ENCODE results near the gene SCO2.
"Not testable (repeated sequence)": the region's sequence is repeated elsewhere in the genome, so short reads cannot be mapped to it uniquely, and the experiment has no call there.

The SCO2 gene

DNA sequence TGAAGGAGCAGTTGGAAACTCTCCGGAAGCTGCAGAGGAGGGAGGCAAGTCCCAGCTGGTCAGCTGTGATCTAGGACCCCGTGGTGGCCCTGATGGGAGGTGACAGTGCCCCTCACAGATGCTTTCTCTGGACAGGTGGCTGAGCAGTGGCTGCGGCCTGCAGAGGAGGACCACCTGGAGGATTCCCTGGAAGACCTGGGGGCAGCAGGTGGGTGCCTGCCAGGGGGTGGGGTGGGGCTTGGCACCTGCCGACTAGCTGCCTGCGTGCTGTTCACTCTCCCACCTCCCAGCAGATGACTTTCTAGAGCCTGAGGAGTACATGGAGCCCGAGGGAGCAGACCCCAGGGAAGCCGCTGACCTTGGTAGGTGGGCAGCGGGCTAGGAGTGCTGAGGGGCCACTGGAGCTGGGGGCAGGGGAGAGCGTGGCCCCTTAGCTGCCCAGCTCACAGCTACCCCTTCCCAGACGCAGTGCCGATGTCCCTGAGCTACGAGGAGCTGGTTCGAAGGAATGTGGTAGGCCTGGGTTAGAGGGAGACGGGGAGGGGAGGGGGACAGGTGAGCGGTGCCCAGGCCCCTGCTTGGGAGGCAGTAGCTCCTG, 3.1 kb downstream of the SCO2 start:
- no peak for DNase-seq (ENCODE audit: low spot score)

DNA sequence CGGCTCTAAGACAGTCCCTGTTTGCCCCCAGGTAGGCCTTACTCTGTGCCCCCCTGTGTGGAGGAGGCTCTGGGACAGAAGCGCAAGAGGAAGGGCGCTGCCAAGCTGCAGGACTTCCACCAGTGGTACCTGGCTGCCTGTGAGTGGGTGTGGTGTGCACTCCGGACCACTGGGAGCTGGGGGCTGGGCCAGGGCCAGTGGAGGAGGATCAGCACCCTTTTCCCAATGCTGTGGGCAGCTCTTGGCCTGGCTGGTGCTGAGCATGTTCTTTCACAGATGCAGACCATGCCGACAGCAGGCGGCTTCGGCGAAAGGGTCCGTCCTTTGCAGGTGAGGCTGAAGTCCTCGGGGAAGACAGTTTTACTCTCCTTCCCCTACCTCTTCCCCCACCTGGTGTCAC, 3.7 kb downstream of the SCO2 start:
- no peak for DNase-seq (ENCODE audit: low spot score)

DNA sequence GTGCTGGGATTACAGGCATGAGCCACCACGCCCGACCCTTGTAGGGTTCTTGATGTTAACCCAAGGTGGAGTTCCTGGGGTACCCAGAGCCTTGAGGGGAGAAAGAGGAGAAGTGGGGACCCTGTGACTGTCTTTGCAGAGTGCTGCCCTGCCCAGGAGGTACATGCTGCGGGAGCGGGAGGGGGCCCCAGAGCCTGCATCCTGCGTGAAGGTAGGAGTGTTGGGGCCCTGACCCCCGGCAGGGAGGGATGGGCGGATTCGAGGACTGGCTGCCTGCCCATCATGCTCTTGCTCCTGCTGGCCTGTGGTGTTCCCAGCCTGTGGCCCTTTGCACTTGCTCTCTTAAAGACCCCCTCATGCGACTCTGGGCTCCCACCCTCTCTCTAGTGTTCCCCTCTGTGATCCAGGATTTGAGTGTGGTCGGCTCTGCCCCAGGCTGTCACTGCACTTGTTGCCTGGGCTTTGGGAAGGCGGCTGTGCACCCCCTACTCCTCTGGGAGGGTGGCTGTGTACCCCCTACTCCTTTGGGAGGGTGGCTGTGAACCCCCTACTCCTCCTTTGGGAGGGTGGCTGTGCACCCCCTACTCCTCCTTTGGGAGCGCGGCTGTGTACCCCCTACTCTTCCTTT, 4.5 kb downstream of the SCO2 start:
- DNase-seq (ENCODE audit: low spot score): no peak

DNA sequence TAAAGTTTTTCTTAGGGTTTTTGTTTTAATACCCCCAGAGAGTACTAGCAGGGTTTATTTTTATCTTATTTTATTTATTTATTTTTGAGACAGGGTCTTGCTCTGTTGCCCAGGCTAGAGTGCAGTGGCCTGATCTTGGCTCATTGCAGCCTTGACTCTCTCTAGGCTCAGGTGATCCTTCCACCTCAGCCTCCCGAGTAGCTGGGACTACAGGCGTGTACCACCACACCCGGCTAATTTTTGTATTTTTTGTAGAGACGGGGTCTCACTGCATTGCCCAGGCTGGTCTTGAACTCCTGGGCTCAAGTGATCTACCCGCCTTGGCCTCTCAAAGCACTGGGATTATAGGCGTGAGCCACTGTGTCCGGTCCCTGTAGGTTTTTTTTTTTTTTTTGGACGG, 5.2 kb downstream of the SCO2 start:
- not testable (repeated sequence) for DNase-seq (ENCODE audit: low spot score)

DNA sequence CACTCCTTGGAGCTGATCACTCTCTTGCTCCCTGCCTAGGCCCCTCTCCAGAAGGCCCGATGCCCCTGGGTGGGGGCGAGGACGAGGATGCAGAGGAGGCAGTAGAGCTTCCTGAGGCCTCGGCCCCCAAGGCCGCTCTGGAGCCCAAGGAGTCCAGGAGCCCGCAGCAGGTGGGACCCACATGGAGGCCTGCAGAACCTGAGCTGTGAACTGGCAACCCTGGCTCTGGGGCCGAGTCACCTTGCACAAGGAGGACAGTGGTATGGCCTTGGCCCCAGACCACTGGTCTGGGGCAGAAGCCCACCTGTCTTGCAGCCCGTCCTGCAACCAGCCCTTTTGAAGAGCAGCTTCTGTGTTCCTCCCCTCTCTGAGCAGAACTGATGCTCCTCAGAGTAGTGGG, 6.2 kb downstream of the SCO2 start:
- DNase-seq (ENCODE audit: low spot score): no peak

DNA sequence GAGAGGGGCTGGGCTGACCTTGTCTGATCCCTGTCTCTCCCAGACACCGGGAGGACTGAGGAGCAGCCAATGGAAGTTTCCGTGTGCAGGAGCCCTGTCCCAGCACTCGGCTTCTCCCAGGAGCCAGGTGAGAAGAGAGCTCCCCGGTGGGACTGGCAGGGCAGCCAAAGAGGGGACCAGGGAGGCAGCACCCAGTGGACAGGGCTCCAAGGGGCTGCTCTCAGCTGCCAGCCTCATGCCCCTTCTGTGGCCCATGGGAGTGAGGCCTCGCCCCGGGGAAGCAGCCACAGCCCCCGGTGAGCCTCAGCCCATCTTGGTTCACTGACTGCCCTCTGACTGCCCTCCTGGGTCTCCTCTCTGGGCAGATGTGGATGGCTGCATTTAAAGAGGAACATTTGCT, 6.8 kb downstream of the SCO2 start:
- DNase-seq (ENCODE audit: low spot score): no peak

DNA sequence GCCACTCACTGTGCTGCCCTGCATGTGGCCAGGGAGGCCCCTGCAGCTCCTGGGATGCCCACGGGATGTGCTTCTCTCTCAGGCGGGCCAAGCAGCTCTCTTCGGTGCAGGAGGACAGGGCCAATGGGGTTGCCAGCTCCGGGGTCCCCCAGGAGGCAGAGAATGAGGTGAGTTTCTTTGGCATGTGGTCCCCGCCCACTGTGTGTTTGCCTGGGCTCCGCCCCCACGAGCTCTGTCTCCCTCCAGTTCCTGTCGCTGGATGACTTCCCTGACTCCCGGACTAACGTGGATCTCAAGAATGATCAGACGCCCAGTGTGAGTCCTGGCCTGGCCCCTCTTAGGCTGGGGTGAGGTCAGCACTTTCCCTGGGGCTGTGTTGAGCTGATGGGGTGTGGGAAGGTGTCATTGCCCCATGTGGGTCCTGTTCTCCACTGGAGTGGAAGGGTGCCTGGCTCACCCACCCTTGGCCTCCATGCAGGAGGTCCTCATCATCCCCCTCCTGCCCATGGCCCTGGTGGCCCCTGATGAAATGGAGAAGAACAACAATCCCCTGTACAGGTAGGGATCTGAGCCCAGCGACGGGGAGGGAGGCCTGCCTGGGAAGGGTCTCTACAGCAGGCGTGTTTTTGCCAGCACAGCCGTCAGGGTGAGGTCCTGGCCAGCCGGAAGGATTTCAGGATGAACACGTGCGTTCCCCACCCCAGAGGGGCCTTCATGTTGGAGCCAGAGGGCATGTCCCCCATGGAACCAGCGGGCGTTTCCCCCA, 7.7 kb downstream of the SCO2 start:
- no peak for DNase-seq (ENCODE audit: low spot score)

DNA sequence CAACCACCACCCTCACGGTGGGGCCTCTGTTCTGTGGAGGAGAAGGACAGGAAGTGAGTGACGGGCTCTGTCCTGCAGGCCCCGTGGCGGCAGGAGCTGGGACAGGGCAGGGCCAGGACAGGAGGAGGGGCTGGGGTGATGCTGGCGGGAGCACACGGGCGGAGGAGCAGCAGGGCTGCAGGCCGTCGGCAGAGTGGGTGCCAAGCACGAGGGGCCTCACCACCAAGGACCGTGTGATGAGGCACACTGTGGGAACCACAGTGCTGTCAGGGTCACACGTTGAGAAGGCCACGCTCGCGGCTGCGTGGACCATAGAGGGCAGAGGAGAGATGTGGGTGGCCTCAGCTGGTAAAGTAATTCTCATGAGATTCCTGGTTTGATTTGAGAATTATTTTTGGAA, 8.5 kb downstream of the SCO2 start:
- DNase-seq (ENCODE audit: low spot score): no peak

DNA sequence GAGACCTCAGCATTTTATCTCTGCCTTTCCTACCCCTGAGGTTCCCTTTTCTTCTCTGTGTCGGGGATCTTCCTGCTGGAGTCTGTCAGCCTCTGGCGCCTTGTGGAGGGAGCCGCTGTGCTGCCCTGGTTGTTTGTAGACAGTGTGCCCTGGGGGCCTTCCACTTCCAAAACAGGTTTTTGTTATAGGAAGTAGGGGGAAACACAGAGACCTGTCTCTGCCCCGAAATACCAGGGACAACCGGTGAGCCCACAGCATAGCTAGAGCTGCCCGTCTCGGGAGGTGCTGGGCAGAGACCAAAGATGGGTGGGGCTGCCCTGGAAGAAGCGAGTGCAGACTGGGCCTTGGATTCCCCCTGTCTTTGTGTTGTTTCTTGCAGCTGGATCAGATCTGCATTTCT, 9.3 kb downstream of the SCO2 start:
- DNase-seq (ENCODE audit: low spot score): no peak

DNA sequence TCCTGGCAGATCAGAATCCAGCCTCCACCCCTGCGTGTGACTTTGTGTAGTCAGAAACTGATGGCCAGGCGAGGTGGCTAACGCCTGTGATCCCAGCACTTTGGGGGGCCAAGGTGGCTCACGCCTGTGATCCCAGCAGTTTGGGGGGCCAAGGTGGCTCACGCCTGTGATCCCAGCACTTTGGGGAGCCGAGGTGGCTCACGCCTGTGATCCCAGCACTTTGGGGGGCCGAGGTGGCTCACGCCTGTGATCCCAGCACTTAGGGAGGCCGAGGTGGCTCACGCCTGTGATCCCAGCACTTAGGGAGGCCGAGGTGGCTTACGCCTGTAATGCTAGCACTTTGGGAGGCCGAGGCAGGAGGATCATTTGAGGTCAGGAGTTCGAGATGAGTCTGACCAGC, 12.2 kb downstream of the SCO2 start:
- no peak for DNase-seq (ENCODE audit: low spot score)

DNA sequence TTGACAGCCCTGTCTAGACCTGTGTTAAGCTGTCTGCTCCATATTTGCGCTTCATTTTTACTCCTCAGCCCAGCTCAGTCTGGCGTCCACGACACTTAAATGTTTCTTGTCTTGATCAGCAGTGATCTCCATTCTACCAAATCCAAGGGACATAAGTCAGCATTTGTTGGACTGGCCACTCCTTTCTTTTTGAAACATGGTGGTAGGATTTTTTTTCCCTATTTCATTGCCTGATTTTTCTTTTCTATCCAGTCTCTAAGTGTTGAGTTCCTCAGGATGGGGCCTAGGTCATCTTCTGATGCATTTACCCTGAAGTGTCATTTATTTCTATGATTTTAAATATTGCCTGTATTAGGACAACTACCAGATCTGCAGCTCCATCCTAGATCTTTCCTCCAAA, 16.5 kb downstream of the SCO2 start:
- no peak for DNase-seq (ENCODE audit: low spot score)

DNA sequence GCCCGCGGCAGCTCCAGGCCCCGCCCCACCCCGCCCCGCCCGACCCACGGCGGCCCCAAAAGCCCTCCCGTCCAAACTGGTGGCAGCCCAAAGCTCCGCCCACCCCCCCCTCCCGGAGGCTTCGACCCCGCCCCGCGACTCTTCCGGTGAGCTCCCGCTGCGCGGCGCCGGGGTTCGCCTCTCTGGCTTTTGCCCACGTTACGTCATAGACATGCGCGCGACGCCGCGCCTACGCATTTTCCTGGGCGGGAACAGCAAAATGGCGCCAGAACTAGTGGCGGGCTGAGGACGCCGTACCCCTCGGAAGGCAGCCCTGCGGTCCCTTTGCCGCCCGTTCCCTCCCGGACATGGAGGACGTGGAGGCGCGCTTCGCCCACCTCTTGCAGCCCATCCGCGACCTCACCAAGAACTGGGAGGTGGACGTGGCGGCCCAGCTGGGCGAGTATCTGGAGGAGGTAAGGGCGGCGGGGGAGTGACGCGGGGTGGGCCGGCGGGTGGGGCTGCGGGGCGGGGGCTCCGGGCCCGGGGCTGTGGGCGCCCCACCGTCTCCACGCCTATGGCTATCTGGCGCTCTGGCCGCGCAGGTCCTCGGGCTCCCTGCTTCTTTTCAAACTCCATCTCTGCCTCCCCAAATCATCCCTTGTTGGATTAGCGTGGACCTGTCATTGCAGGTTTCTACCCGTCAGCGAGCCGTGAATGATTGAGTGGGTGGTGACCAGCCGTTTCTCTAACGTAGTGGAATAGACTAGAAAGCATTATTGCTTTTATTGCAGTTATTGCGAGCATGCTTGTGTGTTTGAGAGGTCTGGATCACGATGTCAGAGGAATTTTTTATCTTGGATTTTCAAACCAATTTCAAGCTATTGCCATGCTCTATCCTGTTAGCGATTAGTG, 17.2 kb downstream of the SCO2 start, which contains the start of gene NCAPH2:
TSS of gene NCAPH2 (plus strand) at position 234 of the 894 bp plus-strand sequence. CDS start at position 348, 114 bp downstream.
- DNase-seq (ENCODE audit: low spot score): peak; percentile 96

DNA sequence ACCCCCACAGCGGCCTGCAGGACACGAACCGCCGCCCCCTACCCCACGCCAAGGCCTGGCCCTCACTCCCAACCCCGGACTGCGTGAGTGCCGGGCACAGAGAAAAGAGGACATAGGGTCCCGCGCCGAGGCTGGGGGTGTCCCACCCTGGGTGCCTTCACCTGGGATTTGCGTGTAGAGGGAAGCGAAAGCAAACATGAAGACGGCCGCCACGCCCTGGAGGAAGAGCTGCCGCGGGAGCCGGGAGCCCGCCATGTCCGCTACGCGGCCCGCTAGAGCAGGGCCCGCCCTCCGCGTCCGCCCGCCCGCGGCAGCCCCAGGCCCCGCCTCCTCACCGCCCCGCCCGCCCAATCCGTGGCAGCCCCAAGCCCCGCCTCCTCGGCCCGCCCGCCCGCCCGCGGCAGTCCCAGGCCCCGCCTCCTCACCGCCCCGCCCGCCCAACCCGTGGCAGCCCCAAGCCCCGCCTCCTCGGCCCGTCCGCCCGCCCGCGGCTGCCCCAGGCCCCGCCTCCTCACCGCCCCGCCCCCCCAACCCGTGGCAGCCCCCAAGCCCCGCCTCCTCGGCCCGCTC, 17.9 kb downstream of the SCO2 start, which contains the start of gene LMF2:
TSS of gene LMF2 (minus strand) at position 282 of the 570 bp plus-strand sequence. CDS start at position 255, 27 bp downstream.
- DNase-seq (ENCODE audit: low spot score): peak; percentile 73

DNA sequence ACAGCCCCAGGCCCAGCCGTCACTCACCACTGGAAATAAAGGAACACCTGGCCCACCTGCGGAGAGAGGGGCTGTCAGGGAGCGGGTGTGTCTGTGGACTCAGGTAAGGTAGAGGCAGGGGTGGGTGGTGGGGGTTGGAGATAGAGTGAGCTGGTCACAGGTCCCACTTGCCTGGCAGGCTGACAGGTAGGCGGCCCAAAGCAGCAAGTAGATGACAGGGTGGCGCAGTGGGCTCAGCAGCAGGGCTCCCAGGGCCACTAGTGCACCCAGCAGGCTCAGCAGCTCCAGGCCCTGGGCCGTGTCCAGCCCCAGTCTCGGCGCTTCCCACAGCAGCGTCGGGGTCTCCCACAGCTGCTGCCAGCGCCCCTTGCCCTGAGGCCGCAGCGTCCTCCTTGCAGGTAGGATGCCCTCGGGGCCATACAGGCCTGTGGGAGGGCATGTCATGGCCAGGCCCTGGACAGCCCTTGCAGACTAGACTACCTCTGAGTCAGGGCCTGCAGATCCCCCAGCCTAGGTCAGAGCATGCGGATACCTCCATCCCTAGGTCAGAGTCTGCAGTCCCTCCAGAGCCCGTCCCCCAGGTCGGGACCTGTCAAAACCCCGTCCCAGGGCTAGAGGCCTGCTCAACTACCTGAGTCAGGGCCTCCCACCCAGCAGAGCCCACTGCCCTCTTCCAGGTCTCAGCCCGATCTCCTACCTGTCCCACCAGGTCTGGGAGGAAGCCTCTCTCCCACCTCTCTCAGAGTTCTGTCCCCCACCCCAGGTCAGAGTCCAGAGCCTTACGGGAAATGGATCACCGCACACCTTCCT, 18.6 kb downstream of the SCO2 start:
- no peak for DNase-seq (ENCODE audit: low spot score)

DNA sequence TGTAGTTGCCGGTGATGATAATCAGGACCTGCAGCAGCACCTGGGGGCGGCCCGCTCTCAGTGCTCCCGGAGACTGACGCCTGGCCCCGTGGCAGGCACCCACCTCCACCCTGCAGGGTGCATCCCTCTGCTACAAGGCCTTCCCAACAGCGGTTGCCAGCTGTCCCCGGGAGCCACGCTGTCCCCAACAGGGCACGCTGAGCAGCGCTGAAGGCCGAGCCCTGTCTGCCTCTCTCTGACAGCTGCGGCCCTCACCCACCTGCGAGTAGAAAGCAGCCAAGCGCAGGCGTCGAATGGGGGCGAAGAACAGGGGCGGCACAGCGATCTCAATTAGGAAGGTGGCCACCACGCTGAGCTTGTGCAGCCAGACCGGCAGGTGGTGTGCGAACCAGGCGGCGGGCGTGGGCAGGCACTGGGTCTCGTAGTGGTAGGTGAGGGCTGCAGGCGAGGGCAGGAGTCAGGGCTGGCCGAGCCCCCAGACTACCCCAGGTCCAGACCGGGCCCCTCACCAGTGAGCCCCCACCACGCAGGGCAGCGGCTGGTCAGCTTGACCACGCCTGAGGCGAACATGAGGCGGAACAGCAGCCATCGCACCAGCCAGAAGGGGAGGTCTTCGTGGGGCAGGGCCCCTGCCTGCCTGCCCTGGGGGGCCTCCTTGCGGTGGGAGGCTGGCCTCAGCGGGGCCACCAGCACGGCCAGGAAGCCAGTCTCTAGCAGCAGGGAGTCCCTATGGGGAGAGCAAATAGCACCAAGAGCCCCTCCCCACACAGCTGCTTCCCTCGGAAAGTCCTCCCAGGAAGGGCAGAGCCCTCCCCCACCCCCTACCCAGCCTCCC, 19.4 kb downstream of the SCO2 start:
- DNase-seq (ENCODE audit: low spot score): no peak

DNA sequence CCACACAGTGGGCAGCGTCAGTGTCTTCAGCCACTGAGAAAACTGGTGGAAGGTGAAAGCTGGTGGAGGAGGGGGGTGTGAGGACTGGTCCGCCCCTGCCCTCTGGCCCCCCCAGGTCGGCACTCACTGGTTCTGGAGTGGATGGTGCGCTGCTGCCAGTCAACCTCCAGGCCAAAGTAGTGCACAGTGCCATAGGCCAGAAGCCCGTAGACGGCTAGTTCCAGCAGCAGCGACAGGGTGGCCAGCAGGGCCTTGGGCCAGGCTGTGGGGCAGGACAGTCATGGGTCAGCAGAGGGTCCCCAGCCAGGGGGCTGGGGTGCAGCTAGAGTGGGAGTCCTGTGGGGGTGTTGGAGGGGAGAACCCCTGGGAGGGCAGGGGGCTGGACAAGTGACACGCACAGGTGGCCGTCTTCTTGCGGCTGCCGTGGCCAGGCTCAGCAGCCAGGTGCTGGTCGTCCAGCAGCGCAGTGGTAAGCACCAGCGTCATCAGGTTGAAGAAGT, 20.1 kb downstream of the SCO2 start:
- DNase-seq (ENCODE audit: low spot score): no peak

DNA sequence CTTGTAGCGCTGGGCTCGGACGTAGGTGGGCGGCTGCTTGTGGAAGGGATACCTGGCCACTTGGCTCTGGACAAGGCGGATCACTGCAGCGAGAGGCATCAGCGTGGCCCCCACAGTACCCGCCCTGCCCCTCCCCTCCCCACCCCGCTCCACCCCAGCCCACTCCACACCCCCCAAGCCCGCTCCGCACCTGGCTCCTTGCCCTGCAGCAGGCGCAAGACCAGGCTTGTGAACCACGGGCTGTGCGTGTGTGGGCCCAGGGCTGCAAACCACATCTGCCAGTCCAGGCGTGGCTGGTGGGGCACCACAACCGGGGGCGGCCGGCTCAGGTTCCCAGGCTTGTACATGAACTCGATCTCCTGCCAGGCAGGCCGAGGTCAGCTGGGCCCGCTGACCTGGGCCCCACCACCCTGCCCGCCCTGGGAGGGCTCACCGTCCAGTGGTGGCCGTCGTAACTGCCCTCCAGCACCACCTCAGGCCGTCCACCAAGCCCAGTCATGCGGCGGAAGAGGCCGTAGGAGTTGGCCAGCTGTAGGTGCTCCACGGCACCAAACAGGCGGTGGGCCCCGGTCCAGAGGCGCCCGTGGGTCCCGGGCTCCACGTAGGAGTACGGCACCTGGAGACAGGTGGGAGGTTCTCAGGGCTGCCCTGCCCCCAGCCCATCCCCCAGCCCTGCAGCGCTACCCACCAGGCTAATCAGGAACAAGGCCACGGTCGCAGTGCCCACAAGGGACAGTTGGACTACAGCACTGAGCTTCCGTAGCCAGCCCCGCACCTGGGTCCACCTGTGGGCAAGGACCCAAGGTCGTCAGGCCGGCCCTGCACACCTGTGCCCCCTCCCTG, 20.8 kb downstream of the SCO2 start:
- no peak for DNase-seq (ENCODE audit: low spot score)

DNA sequence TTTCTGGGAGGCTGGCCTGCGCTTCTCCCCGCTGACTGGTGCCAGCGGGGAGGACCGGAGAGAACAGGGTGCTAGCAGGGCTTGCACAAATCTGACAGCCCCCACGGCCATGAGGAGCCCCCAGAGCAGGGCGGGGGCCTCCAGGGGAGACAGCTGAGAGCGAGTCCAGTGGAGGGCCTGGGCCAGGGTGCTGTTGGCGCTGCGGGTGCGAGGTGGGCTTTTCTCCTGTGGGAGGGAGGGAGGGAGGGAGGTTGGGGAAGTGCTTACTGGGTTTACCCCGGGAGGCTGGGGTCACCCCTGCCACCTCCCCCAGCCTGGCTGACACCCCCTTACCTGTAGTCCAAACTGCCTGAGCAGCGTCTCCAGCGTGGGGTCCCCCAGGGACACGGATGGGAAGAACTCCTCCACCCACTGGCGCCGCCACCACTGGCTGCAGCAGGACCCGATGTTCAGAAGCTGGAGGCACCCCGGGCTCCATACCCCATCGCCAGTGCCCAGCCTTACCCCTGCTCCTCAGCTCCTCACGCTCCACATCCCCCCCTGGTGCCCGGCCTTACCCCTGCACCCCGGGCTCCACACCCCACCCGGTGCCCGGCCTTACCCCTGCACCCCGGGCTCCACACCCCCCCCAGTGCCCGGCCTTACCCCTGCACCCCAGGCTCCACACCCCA, 21.8 kb downstream of the SCO2 start:
- DNase-seq (ENCODE audit: low spot score): no peak
